Colonic mucosa (tissue), 4 donors: ENCODE results near the gene PECR. TPM values are rescaled to one million over a fixed set of nuclear protein-coding genes. Genes with fewer than 3 reads are reported as not detected.

ENCODE experiments used
- DNase-seq: peaks from one replicate; pipeline ENCODE4 v3.0.0-alpha.2; 2020
- H3K27ac ChIP-seq: fragments of 200-600 bp; one replicate; pipeline ENCODE4 v1.8.0; 2021
- H3K27me3 ChIP-seq: fragments of 200-600 bp; one replicate; pipeline ENCODE4 v1.8.0; 2021
- H3K36me3 ChIP-seq: fragments of 200-600 bp; one replicate; pipeline ENCODE4 v1.8.0; 2021
- H3K4me1 ChIP-seq: fragments of 200-600 bp; one replicate; pipeline ENCODE4 v1.8.0; 2021; ENCODE audit warnings: mild to moderate bottlenecking
- H3K4me3 ChIP-seq: fragments of 200-600 bp; one replicate; pipeline ENCODE4 v1.8.0; 2021
- H3K9ac ChIP-seq, 2 donors: one replicate each; pipeline ENCODE4 v1.7.0; 2013; ENCODE audit warnings: control low read depth in 2 of 2, low read depth in 2 of 2, low read length in 2 of 2
- H3K9me3 ChIP-seq: fragments of 200-600 bp; one replicate; pipeline ENCODE4 v1.8.0; 2021
- intact Hi-C: fragments of 100-400 bp; cut with DNase I; formaldehyde crosslinking; loops from one replicate; pipeline ENCODE4 v1.14.1; 2022
- total RNA-seq, 2 donors: library from RNA; stranded (reverse); fragmentation: NEBNext Ultra II Directional in 1 of 2; extraction: Animal tissue kit (Norgen Biotek cat#: 25700) in 1 of 2; gene quantifications; one replicate each; pipeline ENCODE4 v1.2.1, GENCODE V29; 2021
- TF ChIP-seq, protein P1 (sequence below): fragments of 200-600 bp; IDR thresholded peaks from one replicate; pipeline ENCODE4 v1.8.0; 2022; ENCODE audit warnings: antibody characterized with exemption, mild to moderate bottlenecking
- donor health status: healthy.
- donor health status: DM: no; HTN: no; CAD: no.
- donor health status: DM: no; HTN: no; CAD: no.

The PECR gene
- total RNA-seq, 2 donors from 2014 or later = 15.9 to 22.5 TPM

DNA sequence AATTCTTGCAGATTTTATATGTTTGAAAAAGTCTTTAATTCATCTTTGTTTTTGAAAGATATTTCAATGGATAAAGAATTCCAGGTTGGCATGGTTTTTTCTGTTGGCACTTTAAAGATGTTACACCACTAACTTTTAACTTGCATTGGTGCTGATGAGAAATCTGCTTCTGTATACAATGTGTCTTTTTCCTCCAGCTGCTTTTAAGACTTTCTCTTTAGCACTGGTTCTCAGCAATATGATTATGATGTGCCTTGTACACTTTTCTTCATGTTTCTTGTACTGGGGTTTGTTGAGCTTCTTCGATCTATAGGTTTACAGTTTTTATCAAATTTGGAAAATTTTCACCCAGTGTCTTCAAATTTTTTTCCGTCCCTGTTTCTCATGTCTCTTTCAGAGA lies 29.2 kb downstream of the PECR start:
- TF ChIP-seq, protein P1, sequence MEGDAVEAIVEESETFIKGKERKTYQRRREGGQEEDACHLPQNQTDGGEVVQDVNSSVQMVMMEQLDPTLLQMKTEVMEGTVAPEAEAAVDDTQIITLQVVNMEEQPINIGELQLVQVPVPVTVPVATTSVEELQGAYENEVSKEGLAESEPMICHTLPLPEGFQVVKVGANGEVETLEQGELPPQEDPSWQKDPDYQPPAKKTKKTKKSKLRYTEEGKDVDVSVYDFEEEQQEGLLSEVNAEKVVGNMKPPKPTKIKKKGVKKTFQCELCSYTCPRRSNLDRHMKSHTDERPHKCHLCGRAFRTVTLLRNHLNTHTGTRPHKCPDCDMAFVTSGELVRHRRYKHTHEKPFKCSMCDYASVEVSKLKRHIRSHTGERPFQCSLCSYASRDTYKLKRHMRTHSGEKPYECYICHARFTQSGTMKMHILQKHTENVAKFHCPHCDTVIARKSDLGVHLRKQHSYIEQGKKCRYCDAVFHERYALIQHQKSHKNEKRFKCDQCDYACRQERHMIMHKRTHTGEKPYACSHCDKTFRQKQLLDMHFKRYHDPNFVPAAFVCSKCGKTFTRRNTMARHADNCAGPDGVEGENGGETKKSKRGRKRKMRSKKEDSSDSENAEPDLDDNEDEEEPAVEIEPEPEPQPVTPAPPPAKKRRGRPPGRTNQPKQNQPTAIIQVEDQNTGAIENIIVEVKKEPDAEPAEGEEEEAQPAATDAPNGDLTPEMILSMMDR = no peak

DNA sequence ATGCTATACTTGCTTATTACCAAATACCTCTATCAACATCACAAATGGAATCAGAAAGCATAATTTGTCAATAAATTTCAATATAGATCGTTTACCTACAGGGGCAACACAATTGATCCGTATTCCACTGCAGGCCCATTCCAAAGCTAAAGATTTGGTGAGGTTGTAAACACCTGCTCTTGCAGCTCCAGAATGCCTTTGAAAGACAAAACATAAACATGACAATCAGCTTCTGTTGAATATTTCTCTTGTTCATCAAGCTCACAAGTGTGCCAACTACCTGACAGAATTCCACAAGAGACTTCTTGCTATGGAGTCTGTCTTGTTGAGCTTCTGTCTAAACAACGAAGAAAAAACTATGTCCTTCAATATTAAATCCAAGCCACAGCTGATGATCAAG lies 30.3 kb downstream of the PECR start:
- TF ChIP-seq, protein P1 = no peak

More for the DNA sequence above, 29.2 kb downstream of the PECR start:
- Histone ChIP-seq H3K9ac (no peak overlapping the region), H3K9me3 (no peaks in the 10 kb centered on the region), H3K36me3 (no peaks in the 10 kb centered on the region), H3K4me3 (no peak overlapping the region), H3K27ac (no peak overlapping the region), H3K4me1 (no peaks in the 10 kb centered on the region), H3K27me3 (no peaks in the 10 kb centered on the region)
- DNase-seq = no peak
- intact Hi-C loops = no loop called here

DNA sequence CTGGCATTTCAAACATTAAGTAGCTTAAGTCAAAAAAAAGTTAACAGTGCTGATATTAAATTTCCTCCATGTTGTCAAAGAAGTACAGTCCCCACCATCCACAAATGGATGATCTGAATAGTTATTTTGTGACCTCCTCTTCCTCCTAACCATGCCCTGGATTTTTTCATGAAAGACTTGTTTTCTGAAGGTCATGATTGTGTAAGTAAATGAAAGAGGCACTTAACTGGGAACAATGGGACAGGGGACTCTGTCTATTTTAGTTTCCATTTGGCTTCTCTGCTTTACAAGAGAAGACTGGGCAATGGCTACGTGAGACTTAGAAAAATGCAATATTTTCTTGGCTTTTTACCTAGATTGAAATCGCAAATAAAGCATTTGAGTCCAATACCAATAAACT lies 32.2 kb downstream of the PECR start:
- Histone ChIP-seq H3K9me3 (no peaks in the 10 kb centered on the region), H3K4me3 (no peak overlapping the region), H3K4me1 (no peaks in the 10 kb centered on the region), H3K9ac (no peak overlapping the region), H3K36me3 (no peaks in the 10 kb centered on the region), H3K27ac (no peak overlapping the region), H3K27me3 (no peaks in the 10 kb centered on the region)
- TF ChIP-seq, protein P1 = no peak
- intact Hi-C loops = no loop called here
- no peak for DNase-seq

More for the DNA sequence above, 30.3 kb downstream of the PECR start:
- Histone ChIP-seq H3K9ac (no peak overlapping the region), H3K4me1 (no peaks in the 10 kb centered on the region), H3K4me3 (no peak overlapping the region), H3K27ac (no peak overlapping the region), H3K9me3 (no peaks in the 10 kb centered on the region), H3K27me3 (no peaks in the 10 kb centered on the region), H3K36me3 (no peaks in the 10 kb centered on the region)
- DNase-seq = no peak
- intact Hi-C loops = no loop called here

DNA sequence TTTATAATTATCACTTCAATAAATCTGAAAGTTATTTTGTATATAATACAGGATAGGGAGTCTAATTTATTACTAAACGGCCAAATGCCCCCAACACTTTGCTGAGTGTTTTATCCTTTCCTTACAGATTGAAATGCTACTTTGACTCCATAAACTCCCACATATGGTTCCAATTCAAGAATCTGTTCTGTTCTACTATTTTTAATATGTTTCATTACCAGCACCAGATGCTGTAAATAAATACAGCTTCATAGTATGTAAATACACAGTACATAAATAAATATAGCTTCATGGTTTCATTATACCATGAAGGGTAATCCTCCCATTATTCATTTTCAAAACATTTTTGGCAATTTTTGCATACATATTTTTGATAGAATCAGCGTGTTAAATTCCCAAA lies 34.2 kb downstream of the PECR start:
- Histone ChIP-seq H3K27me3 (no peaks in the 10 kb centered on the region), H3K27ac (no peak overlapping the region), H3K36me3 (no peaks in the 10 kb centered on the region), H3K9ac (no peak overlapping the region), H3K9me3 (no peaks in the 10 kb centered on the region), H3K4me1 (no peaks in the 10 kb centered on the region), H3K4me3 (no peak overlapping the region)
- DNase-seq = no peak
- intact Hi-C loops = no loop called here
- TF ChIP-seq, protein P1 = no peak

DNA sequence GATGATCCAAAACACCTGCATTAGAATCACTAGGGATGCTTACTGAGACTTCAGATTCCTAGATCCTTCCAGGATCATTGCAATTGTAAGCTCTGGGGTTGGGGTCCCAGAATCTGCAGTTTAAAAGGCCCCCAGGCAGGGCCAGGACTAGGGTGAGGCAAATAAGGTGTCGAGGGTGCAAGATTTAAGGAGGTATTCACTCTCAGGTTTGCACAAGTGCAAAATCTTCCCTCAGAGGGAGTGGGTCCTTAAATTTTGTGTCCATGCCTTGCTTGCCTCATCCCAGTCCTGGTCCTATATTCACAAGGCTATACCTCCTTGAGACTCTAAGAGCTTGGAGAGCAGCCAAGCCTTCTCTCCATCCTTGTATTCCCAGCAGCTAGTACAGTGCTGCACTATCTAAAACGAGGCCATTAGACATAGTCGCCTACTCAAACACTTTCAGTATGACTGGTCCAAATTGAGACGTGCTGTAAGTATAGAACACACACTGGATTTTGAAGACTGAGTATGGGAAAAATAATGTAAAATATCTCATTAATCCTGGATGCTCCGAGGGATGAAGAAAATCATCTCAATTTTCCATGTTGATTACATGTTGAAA lies 36.6 kb downstream of the PECR start:
- no peak for DNase-seq
- no peaks in the 10 kb centered on the region for H3K9me3 ChIP-seq
- TF ChIP-seq, protein P1 = no peak
- H3K36me3 ChIP-seq = no peaks in the 10 kb centered on the region
- intact Hi-C loops = no loop called here
- no peak overlapping the region for H3K27ac ChIP-seq
- no peak overlapping the region for H3K4me3 ChIP-seq
- no peak overlapping the region for H3K9ac ChIP-seq
- H3K4me1 ChIP-seq = no peaks in the 10 kb centered on the region
- no peaks in the 10 kb centered on the region for H3K27me3 ChIP-seq
